HG03378 (cell line): ENCODE data around the gene MVD.

Experiments used
- ATAC-seq: cut with Tn5 transposase; IDR thresholded peaks from one replicate; pipeline ENCODE4 v1.9.1; 2021; ENCODE audit warnings: mild to moderate bottlenecking, moderate library complexity; ENCODE audit not compliant: unreplicated experiment

MVD gene

GRCh38 chr16:88662843-88663606, at the start of gene MVD:
Gene MVD (minus strand): TSS chr16:88663091. CDS start chr16:88663080, 11 bp downstream.
- ATAC-seq: peak; percentile 89

GRCh38 chr16:88712362-88712979, 49.6 kb upstream of the MVD start:
- no peak for ATAC-seq

- no peak for ATAC-seq
Measured at GRCh38 chr16:88711750-88712340, 49.0 kb upstream of the MVD start.

- ATAC-seq: no peak
Measured at GRCh38 chr16:88710556-88710955, 47.7 kb upstream of the MVD start.

GRCh38 chr16:88706965-88707826, 44.3 kb upstream of the MVD start:
- no peak for ATAC-seq

GRCh38 chr16:88706229-88706964, 43.5 kb upstream of the MVD start, which contains the start of the genes CTU2 and RNF166:
Gene CTU2 (plus strand): TSS chr16:88706503. CDS start chr16:88706531, 28 bp downstream.
Gene RNF166 (minus strand): TSS chr16:88706408. CDS start chr16:88706325, 83 bp downstream.
- peak; percentile 37 for ATAC-seq

- peak; percentile 16 for ATAC-seq
Measured at GRCh38 chr16:88705801-88706228, 42.9 kb upstream of the MVD start.

- no peak for ATAC-seq
Measured at GRCh38 chr16:88705076-88705684, 42.3 kb upstream of the MVD start.

- no peak for ATAC-seq
Measured at GRCh38 chr16:88703486-88704309, 40.8 kb upstream of the MVD start.

- no peak for ATAC-seq
Measured at GRCh38 chr16:88702371-88703210, 39.7 kb upstream of the MVD start.

GRCh38 chr16:88701581-88702370, 38.9 kb upstream of the MVD start:
- ATAC-seq: no peak

GRCh38 chr16:88700636-88701482, 38.0 kb upstream of the MVD start:
- peak; percentile 42 for ATAC-seq

- ATAC-seq: no peak
Measured at GRCh38 chr16:88700322-88700635, 37.4 kb upstream of the MVD start.

GRCh38 chr16:88699180-88699579, 36.3 kb upstream of the MVD start:
- ATAC-seq: no peak

GRCh38 chr16:88698646-88699045, 35.8 kb upstream of the MVD start:
- no peak for ATAC-seq

GRCh38 chr16:88697831-88698615, 35.1 kb upstream of the MVD start:
- no peak for ATAC-seq
